ENCODE results near the gene KLHL3.

The KLHL3 gene

GRCh38 chr5:137630216-137630971 is 105.5 kb downstream of the KLHL3 start:
- no peak for DNase-seq

GRCh38 chr5:137629646-137630045 is 106.2 kb downstream of the KLHL3 start:
- DNase-seq = no peak

- no peak for DNase-seq
Observed at GRCh38 chr5:137627706-137628105, 108.2 kb downstream of the KLHL3 start.

GRCh38 chr5:137627293-137627692 is 108.6 kb downstream of the KLHL3 start:
- no peak for DNase-seq

- DNase-seq = no peak
Observed at GRCh38 chr5:137624786-137625349, 111.0 kb downstream of the KLHL3 start.

DNA sequence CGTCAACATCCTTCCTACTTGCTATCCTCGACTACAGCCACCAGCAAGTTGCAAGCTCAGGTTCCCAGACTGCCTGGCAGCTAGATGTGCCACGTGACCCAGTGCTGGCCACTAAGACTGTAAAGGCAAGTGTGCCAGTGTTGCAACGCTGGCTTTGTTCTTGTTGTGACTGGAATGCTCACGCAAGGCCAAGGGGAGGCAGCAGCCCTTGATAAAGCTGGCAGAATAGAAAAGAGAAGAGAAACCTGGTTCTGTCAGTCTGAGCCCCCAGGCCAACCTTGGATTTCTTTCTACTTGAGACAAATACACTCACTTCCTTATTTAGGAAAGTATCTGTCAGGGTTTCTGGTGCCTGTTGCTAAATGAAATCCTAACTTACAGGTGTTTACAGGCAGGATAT is 113.0 kb downstream of the KLHL3 start:
- no peak for DNase-seq

DNA sequence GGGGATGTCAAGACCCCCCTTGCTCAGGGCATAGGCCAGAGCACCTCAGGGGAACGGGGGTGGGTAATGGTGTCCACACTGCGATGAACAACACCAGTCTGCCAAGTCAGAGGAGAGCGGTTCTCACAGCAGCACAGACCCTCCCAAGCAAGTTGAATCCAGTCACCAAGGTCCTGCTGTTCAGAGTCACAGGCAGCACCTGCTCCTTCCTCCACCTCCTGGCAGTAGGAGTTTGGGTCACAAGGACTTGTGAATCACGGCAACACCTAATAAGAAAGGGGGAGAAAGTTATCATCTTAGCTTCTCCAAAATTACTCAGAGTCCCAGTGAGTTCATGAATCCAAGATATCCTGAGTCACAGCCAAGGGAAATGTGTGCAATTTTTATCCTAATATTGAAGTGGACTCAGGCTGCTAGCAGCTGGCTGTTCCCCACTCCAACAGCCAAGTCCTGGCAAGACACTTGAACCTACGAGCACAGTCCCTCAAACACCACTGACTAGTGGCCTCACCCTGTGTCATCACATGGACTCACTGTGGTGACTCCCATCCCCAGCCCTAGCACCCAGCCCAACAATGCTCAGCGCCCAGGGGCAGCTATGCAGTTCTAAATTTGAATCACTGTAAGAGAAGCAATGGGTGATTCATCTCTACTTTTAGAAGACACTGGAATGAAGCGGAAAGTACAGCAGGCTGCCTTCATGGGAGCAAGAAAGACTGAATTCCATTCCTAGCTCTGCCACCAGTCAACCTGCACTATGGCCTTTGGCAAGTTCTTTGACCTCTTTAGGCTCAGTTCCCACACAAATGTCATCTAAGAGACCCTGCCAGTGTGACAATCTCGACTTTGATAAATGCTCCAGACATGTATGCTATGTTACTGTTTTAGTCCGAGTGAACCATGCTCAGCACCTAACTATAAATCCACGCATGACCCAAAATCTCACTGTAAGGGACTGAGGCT is 113.7 kb downstream of the KLHL3 start:
- DNase-seq = no peak

GRCh38 chr5:137621306-137621705 is 114.6 kb downstream of the KLHL3 start:
- no peak for DNase-seq

- no peak for DNase-seq
Observed at GRCh38 chr5:137619191-137619870, 116.6 kb downstream of the KLHL3 start.

GRCh38 chr5:137618476-137618875 is 117.4 kb downstream of the KLHL3 start:
- DNase-seq = no peak

DNA sequence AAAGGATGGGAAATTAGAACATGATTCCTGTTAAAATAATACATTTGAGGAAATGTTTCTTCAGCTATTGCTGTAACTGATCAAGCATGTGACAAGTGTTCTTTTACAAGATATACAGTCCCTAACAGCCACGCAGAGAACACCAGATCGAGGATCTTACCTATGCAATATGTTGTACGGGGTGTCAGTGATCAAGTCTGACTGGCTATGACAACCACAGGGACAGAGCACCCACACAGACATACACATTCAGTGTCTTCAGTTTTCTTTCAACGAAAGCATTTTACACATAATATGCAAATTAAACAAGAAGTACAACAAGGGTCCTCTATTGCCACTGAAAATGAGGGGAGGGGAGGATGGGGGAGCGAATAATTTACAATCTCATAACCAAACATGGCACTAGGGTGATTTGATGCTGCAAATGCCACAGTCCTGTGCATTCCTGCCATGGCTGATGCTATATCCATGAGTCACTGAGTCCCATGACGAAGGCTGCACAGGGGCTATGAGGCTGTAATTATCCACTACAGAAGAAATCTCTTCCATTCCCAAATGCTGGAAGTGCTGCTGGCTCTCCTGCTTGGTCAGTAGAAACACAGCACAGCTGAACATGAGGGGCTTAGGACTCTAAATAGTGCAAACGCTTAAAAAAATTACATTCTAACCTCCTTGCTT is 118.2 kb downstream of the KLHL3 start:
- no peak for DNase-seq

- no peak for DNase-seq
Observed at GRCh38 chr5:137616046-137616445, 119.8 kb downstream of the KLHL3 start.

- no peak for DNase-seq
Observed at GRCh38 chr5:137615171-137615775, 120.6 kb downstream of the KLHL3 start.

GRCh38 chr5:137613554-137614265 is 122.2 kb downstream of the KLHL3 start:
- no peak for DNase-seq

DNA sequence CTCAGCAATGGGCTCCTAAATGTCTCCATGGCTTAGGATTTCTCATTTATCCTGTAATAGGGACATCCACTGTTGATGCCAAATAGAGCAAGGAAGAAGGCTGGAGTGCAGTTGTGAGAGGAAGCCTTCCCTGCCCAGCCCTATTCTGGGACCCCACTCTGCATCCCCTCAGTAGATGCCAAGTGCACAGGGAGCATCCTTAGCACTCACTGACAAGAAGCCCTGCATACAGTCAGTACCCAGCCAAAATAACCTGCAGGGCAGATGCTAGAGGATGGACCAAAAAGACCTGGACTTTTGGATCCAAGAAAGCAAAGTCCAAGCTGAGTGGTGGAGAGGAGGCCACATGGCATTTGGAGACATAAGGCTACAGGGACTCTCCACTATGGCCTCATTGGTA is 123.3 kb downstream of the KLHL3 start:
- DNase-seq = no peak

DNA sequence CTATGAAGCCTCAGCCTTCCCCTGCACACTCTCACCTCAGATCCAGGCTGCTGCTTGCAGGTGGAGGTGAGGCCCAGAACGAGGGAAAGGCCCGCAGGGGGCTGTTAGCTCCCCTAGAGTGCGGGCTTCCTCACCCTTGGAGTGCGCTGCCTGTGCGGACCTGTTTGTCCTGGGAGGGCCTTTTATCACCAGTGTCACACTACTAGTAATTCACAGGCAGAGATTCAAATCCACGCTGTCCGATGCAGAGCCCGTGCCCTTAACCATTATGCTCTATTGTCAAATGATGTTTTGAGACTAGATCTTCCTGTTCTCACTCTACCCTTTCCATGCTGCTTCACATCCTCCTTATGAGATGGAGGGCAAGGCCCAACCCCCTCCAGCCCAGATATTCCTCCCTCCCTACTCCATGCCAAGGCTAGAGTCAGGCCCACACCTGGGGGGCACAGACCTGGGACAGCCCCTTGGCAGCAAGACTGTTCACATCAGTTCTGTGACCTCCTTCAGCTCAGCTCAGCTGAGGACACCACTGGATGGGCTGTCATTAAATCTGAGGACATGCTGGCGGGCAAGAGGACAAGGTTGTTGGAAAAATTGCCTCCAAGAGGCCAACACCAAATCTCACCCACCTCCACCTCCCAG is 124.0 kb downstream of the KLHL3 start:
- DNase-seq = no peak

- DNase-seq = no peak
Observed at GRCh38 chr5:137611011-137611580, 124.8 kb downstream of the KLHL3 start.

GRCh38 chr5:137610598-137610997 is 125.3 kb downstream of the KLHL3 start:
- no peak for DNase-seq

- DNase-seq = no peak
Observed at GRCh38 chr5:137609127-137609526, 126.8 kb downstream of the KLHL3 start.

DNA sequence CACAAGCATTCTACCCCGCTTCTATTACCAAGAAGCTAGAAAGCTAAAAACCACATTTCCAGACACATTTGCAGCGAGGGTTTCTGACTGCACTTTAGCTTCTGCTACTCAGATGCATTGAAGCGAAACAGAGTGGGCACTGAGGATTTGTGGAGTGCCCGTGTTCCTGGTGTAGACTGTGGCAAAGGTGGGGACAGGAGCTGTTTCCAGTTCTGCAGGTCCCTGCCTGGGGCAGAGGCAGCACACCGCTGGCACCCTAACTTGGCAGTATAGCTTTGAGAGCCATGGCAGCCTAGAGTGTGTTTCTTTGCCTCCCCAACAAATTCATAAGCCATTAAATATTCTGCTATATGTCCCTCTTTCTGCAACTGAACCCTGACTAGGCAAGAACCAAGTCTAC is 128.1 kb downstream of the KLHL3 start:
- no peak for DNase-seq

All from NK-92 treated with Interleukin-12 subunit alpha and Interleukin-12 subunit beta, amount 100 ng/mL, for 24 hours (cell line).